Keratinocyte (primary cell): ENCODE measurements around the gene HOMER3. TPM values are rescaled to one million over a fixed set of nuclear protein-coding genes. Genes with fewer than 3 reads are reported as not detected.

Experiments
- DNase-seq: peaks from one replicate; pipeline ENCODE4 v3.0.0-alpha.2; 2011; ENCODE audit warnings: low read depth, missing footprints, low spot score
- FAIRE-seq: peaks from 2 replicates; lab custom pipeline; 2011; peaks lifted over from hg19 to GRCh38; lab: Jason Lieb, UNC
- H2AFZ ChIP-seq: 2 replicates; pipeline ENCODE4 v1.6.0; 2012; ENCODE audit warnings: low read length, control low read depth, inconsistent platforms; ENCODE audit not compliant: control insufficient read depth
- H3K27ac ChIP-seq: 2 replicates; pipeline ENCODE4 v1.5.1; 2011; ENCODE audit warnings: low read length; ENCODE audit not compliant: control insufficient read depth, insufficient read depth
- H3K27me3 ChIP-seq: 3 replicates; pipeline ENCODE4 v1.6.0; 2011; ENCODE audit warnings: low read length; ENCODE audit not compliant: control insufficient read depth, insufficient read depth; ENCODE audit errors: extremely low read depth
- H3K36me3 ChIP-seq, 2 experiments: 2 replicates in 1 of 2; 3 replicates in 1 of 2; pipeline ENCODE4 v1.5.1; 2011; ENCODE audit warnings: low read length in 2 of 2, mild to moderate bottlenecking in 1 of 2; ENCODE audit not compliant: control insufficient read depth in 2 of 2, insufficient read depth in 2 of 2; ENCODE audit errors: extremely low read depth in 1 of 2
- H3K4me1 ChIP-seq: 3 replicates; pipeline ENCODE4 v1.5.1; 2011; ENCODE audit warnings: low read length; ENCODE audit not compliant: control insufficient read depth, insufficient read depth; ENCODE audit errors: extremely low read depth
- H3K4me2 ChIP-seq: 3 replicates; pipeline ENCODE4 v1.6.0; 2011; ENCODE audit warnings: low read depth, low read length; ENCODE audit not compliant: control insufficient read depth, insufficient read depth; ENCODE audit errors: extremely low read depth
- H3K4me3 ChIP-seq, 3 experiments: fragments of 200-600 bp in 1 of 3; sonication (generic) in 1 of 3; 2 replicates in 2 of 3; 3 replicates in 1 of 3; pipeline ENCODE4 v1.5.1; 2011 to 2016; ENCODE audit warnings: low read length in 3 of 3, mild to moderate bottlenecking in 3 of 3, control low read depth in 2 of 3, inconsistent platforms in 1 of 3, low read depth in 1 of 3, mixed read lengths in 1 of 3, mixed run types in 1 of 3, moderate library complexity in 1 of 3; ENCODE audit not compliant: control insufficient read depth in 2 of 3, insufficient read depth in 2 of 3; ENCODE audit errors: extremely low read depth in 1 of 3
- H3K79me2 ChIP-seq: 2 replicates; pipeline ENCODE4 v1.6.0; 2012; ENCODE audit warnings: low read length; ENCODE audit not compliant: control insufficient read depth, insufficient read depth
- H3K9ac ChIP-seq: 3 replicates; pipeline ENCODE4 v1.6.0; 2011; ENCODE audit warnings: low read length; ENCODE audit not compliant: control insufficient read depth, insufficient read depth; ENCODE audit errors: extremely low read depth
- H3K9me1 ChIP-seq: 3 replicates; pipeline ENCODE4 v1.6.0; 2011; ENCODE audit warnings: low read length; ENCODE audit not compliant: control insufficient read depth, insufficient read depth; ENCODE audit errors: extremely low read depth
- H3K9me3 ChIP-seq: 2 replicates; pipeline ENCODE4 v1.5.1; 2012; ENCODE audit warnings: low read depth, low read length; ENCODE audit not compliant: control insufficient read depth
- H4K20me1 ChIP-seq: 3 replicates; pipeline ENCODE4 v1.6.0; 2011; ENCODE audit warnings: low read length; ENCODE audit not compliant: control insufficient read depth, insufficient read depth; ENCODE audit errors: extremely low read depth
- CTCF ChIP-seq, 3 experiments: IDR thresholded peaks in 1 of 3; conservative IDR thresholded peaks in 1 of 3; optimal IDR thresholded peaks in 1 of 3; 2 replicates in 2 of 3; 3 replicates in 1 of 3; pipeline versions ENCODE3 to v1.5.1; 2011; ENCODE audit warnings: low read length in 3 of 3, mild to moderate bottlenecking in 3 of 3, moderate library complexity in 2 of 3, control low read depth in 1 of 3, inconsistent platforms in 1 of 3; ENCODE audit not compliant: insufficient read depth in 2 of 3; ENCODE audit errors: extremely low read depth in 1 of 3
- EZH2 ChIP-seq: IDR thresholded peaks from one replicate; pipeline ENCODE4 v1.6.1; 2012; ENCODE audit warnings: inconsistent platforms, mild to moderate bottlenecking, low read length, moderate library complexity
- dilution Hi-C: fragments of 300-500 bp; cut with MboI; formaldehyde crosslinking; loops from one replicate; pipeline ENCODE4 v1.7.0; 2020; ENCODE audit warnings: low sequenced_read_pairs; ENCODE audit not compliant: extremely low pct_ligation_motif_present
- polyA plus RNA-seq, 5 experiments: library from polyadenylated mRNA; depleted of rRNA in 3 of 5; stranded (reverse) in 3 of 5; stranded (forward) in 1 of 5; unstranded in 1 of 5; fragments of >200 nt; gene quantifications; 1 replicate in 1 of 5; 2 replicates in 3 of 5; 3 replicates in 1 of 5; pipeline versions ENCODE4 v1.2.1 to v1.2.3, GENCODE V29; 2011 to 2012; ENCODE audit warnings: missing spikeins in 2 of 5, low read depth in 1 of 5, low replicate concordance in 1 of 5

The HOMER3 gene
- polyA plus RNA-seq, 1 donor (not counting 4 experiments of a cell fraction or from before 2014, with no cell fraction given), result 119 TPM

- H3K79me2 ChIP-seq, result no peaks in the 10 kb centered on the region
- no peak overlapping the region for H3K27ac ChIP-seq
- DNase-seq, result no peak
- dilution Hi-C loops, result no loop called here
- peaks cover 5% of the 10 kb centered on the region for H3K27me3 ChIP-seq
- H3K9ac ChIP-seq, result no peak overlapping the region
- no peak overlapping the region for H2AFZ ChIP-seq
- H3K9me3 ChIP-seq, result no peaks in the 10 kb centered on the region
- H4K20me1 ChIP-seq, result no peaks in the 10 kb centered on the region
- H3K36me3 ChIP-seq, result no peaks in the 10 kb centered on the region
- no peak overlapping the region for H3K4me2 ChIP-seq
- H3K4me1 ChIP-seq, result no peaks in the 10 kb centered on the region
- no peak for TF ChIP-seq CTCF (optimal IDR thresholded peaks at IDR 0.05 in 1 of 3, IDR thresholded peaks at IDR 0.05 in 1 of 3, conservative IDR thresholded peaks at IDR 0.05 in 1 of 3; ENCODE audit: extremely low read depth in 1 of 3, insufficient read depth in 2 of 3, low read length in 3 of 3)
- no peak for TF ChIP-seq EZH2
- no peaks in the 10 kb centered on the region for H3K9me1 ChIP-seq
- H3K4me3 ChIP-seq, result no peak overlapping the region
- FAIRE-seq, result no peak
These were observed 19.4 kb upstream of the HOMER3 start for GRCh38 chr19:18960370-18960769.

GRCh38 chr19:18955042-18955441 lies 14.0 kb upstream of the HOMER3 start:
- no peak for FAIRE-seq
- Histone ChIP-seq H3K4me1 (peaks cover 26% of the 10 kb centered on the region), H3K27me3 (no peaks in the 10 kb centered on the region), H3K79me2 (no peaks in the 10 kb centered on the region), H3K9me3 (no peaks in the 10 kb centered on the region), H3K9ac (no peak overlapping the region), H3K27ac (no peak overlapping the region), H4K20me1 (no peaks in the 10 kb centered on the region), H3K4me2 (no peak overlapping the region), H2AFZ (no peak overlapping the region), H3K4me3 (no peak overlapping the region), H3K36me3 (peaks cover 0 to 1% of the 10 kb centered on the region in 2 experiments), H3K9me1 (peaks cover 2% of the 10 kb centered on the region)
- no peak for DNase-seq
- TF ChIP-seq EZH2 (no peak), CTCF (optimal IDR thresholded peaks at IDR 0.05 in 1 of 3, IDR thresholded peaks at IDR 0.05 in 1 of 3, conservative IDR thresholded peaks at IDR 0.05 in 1 of 3; ENCODE audit: extremely low read depth in 1 of 3, insufficient read depth in 2 of 3, low read length in 3 of 3) (no peak)
- dilution Hi-C loops, result no loop called here
